Endothelial cell of umbilical vein (primary cell): ENCODE results near the gene CD1D. TPM values are rescaled to one million over a fixed set of nuclear protein-coding genes. Genes with fewer than 3 reads are reported as not detected.

Experiments used
- BruUV-seq: library from RNA; stranded (reverse); fragments of 400-500 nt; replicated peaks from 2 replicates; lab custom pipeline; 2021; lab: Mats Ljungman, UMichigan
- CTCF ChIA-PET: fragments of 300-600, 350-600 bp; sonication (Branson Sonifier 250); formaldehyde crosslinking; loops from one replicate; lab custom pipeline; 2021; ENCODE audit warnings: antibody characterized with exemption, inconsistent platforms; lab: Charles Lee
- POLR2A ChIA-PET: fragments of 300-600, 350-600 bp; sonication (Branson Sonifier 250); formaldehyde crosslinking; loops from one replicate; lab custom pipeline; 2021; ENCODE audit warnings: antibody characterized with exemption, inconsistent platforms; lab: Charles Lee
- DNase-seq: peaks from one replicate; pipeline ENCODE4 v3.0.0-alpha.2; 2011; ENCODE audit warnings: low read depth, low spot score
- FAIRE-seq: peaks from 2 replicates; lab custom pipeline; 2011; peaks lifted over from hg19 to GRCh38; lab: Jason Lieb, UNC
- H2AFZ ChIP-seq: 2 replicates; pipeline ENCODE4 v1.6.0; 2012; ENCODE audit warnings: low read depth, low read length, control low read depth, inconsistent platforms
- H3K27ac ChIP-seq: 2 replicates; pipeline ENCODE4 v1.5.1; 2011; ENCODE audit warnings: low read depth, mild to moderate bottlenecking, control low read depth, low read length, moderate library complexity; ENCODE audit not compliant: insufficient read depth
- H3K27me3 ChIP-seq, 2 experiments: 2 replicates each; pipeline versions ENCODE4 v1.6.0 to v1.6.1; 2011; ENCODE audit warnings: low read length in 2 of 2, mixed read lengths in 1 of 2; ENCODE audit not compliant: control insufficient read depth in 2 of 2, insufficient read depth in 2 of 2
- H3K36me3 ChIP-seq, 2 experiments: 2 replicates in 1 of 2; 3 replicates in 1 of 2; pipeline ENCODE4 v1.5.1; 2011; ENCODE audit warnings: low read length in 2 of 2, mild to moderate bottlenecking in 1 of 2, moderate library complexity in 1 of 2; ENCODE audit not compliant: control insufficient read depth in 2 of 2, insufficient read depth in 2 of 2; ENCODE audit errors: extremely low read depth in 1 of 2
- H3K4me1 ChIP-seq: 3 replicates; pipeline ENCODE4 v1.5.1; 2011; ENCODE audit warnings: mild to moderate bottlenecking, low read length; ENCODE audit not compliant: control insufficient read depth, insufficient read depth; ENCODE audit errors: extremely low read depth
- H3K4me2 ChIP-seq: 2 replicates; pipeline ENCODE4 v1.6.1; 2011; ENCODE audit warnings: low read length, control low read depth, mixed read lengths; ENCODE audit not compliant: insufficient read depth
- H3K4me3 ChIP-seq, 3 experiments: fragments of 200-600 bp in 1 of 3; sonication (generic), shearing (Covaris generic) in 1 of 3; replicated peaks in 1 of 3; 2 replicates each; pipeline ENCODE4 v1.5.1; 2011 to 2016; ENCODE audit warnings: control low read depth in 3 of 3, low read length in 3 of 3, mild to moderate bottlenecking in 2 of 3, inconsistent platforms in 1 of 3, low read depth in 1 of 3, moderate library complexity in 1 of 3; ENCODE audit not compliant: insufficient read depth in 1 of 3
- H3K79me2 ChIP-seq: 2 replicates; pipeline ENCODE4 v1.6.0; 2012; ENCODE audit warnings: low read length, inconsistent platforms; ENCODE audit not compliant: control insufficient read depth, insufficient read depth
- H3K9ac ChIP-seq: replicated peaks from 2 replicates; pipeline ENCODE3; 2011; ENCODE audit warnings: low read length, control low read depth; ENCODE audit not compliant: insufficient read depth; ENCODE audit errors: extremely low read depth
- H3K9me1 ChIP-seq: replicated peaks from 3 replicates; pipeline ENCODE4 v1.6.0; 2011; ENCODE audit warnings: mild to moderate bottlenecking, low read length; ENCODE audit not compliant: control insufficient read depth, insufficient read depth; ENCODE audit errors: extremely low read depth
- H3K9me3 ChIP-seq: replicated peaks from 2 replicates; pipeline ENCODE4 v1.5.1; 2012; ENCODE audit warnings: low read length, inconsistent platforms; ENCODE audit not compliant: control insufficient read depth, insufficient read depth
- H4K20me1 ChIP-seq: replicated peaks from 2 replicates; pipeline ENCODE3; 2011; ENCODE audit warnings: mild to moderate bottlenecking, low read length; ENCODE audit not compliant: control insufficient read depth, insufficient read depth; ENCODE audit errors: extremely low read depth
- EZH2 ChIP-seq: IDR thresholded peaks from 2 replicates; pipeline ENCODE4 v1.6.1; 2012; ENCODE audit warnings: borderline replicate concordance, low read depth, mild to moderate bottlenecking, moderate library complexity, low read length, inconsistent platforms; ENCODE audit not compliant: severe bottlenecking
- FOS ChIP-seq: IDR thresholded peaks from 2 replicates; pipeline ENCODE4 v1.6.1; 2011; ENCODE audit warnings: mild to moderate bottlenecking, low read length, moderate library complexity, borderline replicate concordance; ENCODE audit not compliant: insufficient read depth
- GATA2 ChIP-seq: IDR thresholded peaks from 2 replicates; pipeline ENCODE4 v1.7.0; 2011; ENCODE audit warnings: low read depth, mild to moderate bottlenecking, moderate library complexity, mixed read lengths, low read length; ENCODE audit not compliant: insufficient read length, insufficient read depth
- JUN ChIP-seq: IDR thresholded peaks from 2 replicates; pipeline ENCODE4 v1.6.1; 2011; ENCODE audit warnings: borderline replicate concordance, low read depth; ENCODE audit not compliant: insufficient read length, insufficient read depth
- MAX ChIP-seq: IDR thresholded peaks from 2 replicates; pipeline ENCODE4 v1.6.1; 2011; ENCODE audit not compliant: insufficient read depth, insufficient read length
- MYC ChIP-seq: IDR thresholded peaks from one replicate; pipeline ENCODE4 v1.6.1; 2011; ENCODE audit warnings: mild to moderate bottlenecking, low read depth, low read length
- POLR2A ChIP-seq: IDR thresholded peaks from 2 replicates; pipeline ENCODE4 v1.6.1; 2012; ENCODE audit warnings: low read depth, mild to moderate bottlenecking, control low read depth, low read length
- POLR2AphosphoS5 ChIP-seq: IDR thresholded peaks from 2 replicates; pipeline ENCODE4 v1.6.1; 2012; ENCODE audit warnings: low read depth, mild to moderate bottlenecking, control low read depth, low read length, moderate library complexity; ENCODE audit not compliant: insufficient read depth
- dilution Hi-C: fragments of 300-500 bp; cut with MboI; formaldehyde crosslinking; loops from one replicate; pipeline ENCODE4 v1.15.0; 2019; ENCODE audit warnings: low sequenced_read_pairs; ENCODE audit not compliant: extremely low pct_ligation_motif_present
- intact Hi-C: fragments of 100-400 bp; cut with micrococcal nuclease; formaldehyde crosslinking; loops from one replicate; pipeline ENCODE4 v1.10.0; 2022
- polyA plus RNA-seq, 4 experiments: library from polyadenylated mRNA; depleted of rRNA in 3 of 4; stranded (reverse) in 3 of 4; unstranded in 1 of 4; fragments of >200 nt; gene quantifications; 2 replicates each; pipeline versions ENCODE4 v1.2.1 to v1.2.3, GENCODE V29; 2011 to 2012; ENCODE audit warnings: missing spikeins in 1 of 4
- total RNA-seq: library from RNA; stranded (reverse); gene quantifications from 2 replicates; pipeline ENCODE4 v1.2.3, GENCODE V29; 2021
- TF ChIP-seq, protein P1 (sequence below), 2 donors: IDR thresholded peaks; 1 replicate in 1 of 2; 2 replicates in 1 of 2; pipeline ENCODE4 v1.5.1; 2011; ENCODE audit warnings: low read length in 2 of 2, mild to moderate bottlenecking in 2 of 2, moderate library complexity in 2 of 2, control low read depth in 1 of 2, inconsistent platforms in 1 of 2, low read depth in 1 of 2; ENCODE audit not compliant: insufficient read depth in 1 of 2; ENCODE audit errors: extremely low read depth in 1 of 2

CD1D gene
- total and polyA plus RNA-seq, 2 donors (not counting 3 experiments of a cell fraction or from before 2014, with no cell fraction given) = not detected

DNA sequence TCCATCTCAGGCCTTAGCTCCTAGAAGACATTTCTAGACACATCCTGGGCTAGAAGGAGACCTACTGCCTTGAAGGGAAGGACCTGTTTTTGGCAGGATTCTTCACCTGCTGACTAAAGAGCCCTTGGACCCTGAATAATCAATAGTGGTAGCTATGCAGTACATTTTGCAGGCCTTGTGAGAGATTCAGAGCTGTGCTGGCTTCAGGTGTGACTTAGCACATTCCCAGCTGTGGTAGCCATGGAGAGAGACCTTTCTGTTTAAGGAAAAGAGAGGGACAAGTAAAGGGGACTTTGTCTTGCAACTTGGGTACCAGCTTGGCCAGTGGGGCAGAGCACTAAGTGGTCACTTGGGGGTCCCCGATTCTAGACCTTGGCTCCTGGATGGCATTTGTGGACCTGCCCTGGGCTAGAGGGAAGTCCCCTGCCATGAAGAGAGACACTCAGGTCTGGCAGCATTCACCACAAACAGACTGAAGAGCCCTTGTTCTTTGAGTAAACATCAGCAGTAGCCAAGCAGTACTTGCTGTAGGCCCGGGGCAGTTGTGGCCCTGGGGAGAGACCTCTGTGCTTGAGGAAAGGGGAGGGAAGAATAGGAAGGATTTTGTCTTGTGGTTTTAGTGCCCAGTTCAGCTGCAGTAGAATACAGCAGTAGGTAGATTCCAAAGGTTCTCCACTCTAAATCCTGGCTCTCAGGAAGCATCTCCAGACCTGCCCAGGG lies 47.4 kb downstream of the CD1D start:
- H3K9me1 ChIP-seq = no peaks in the 10 kb centered on the region
- intact Hi-C loops = no loop called here
- H3K4me1 ChIP-seq = no peaks in the 10 kb centered on the region
- H3K9ac ChIP-seq = no peak overlapping the region
- no peaks in the 10 kb centered on the region for H4K20me1 ChIP-seq
- CTCF ChIA-PET = no interaction called here
- no peak overlapping the region for H2AFZ ChIP-seq
- H3K4me3 ChIP-seq = no peak overlapping the region
- no peaks in the 10 kb centered on the region for H3K9me3 ChIP-seq
- POLR2A ChIA-PET = no interaction called here
- no TSS peak for BruUV-seq
- dilution Hi-C loops = no loop called here
- no peak overlapping the region for H3K27ac ChIP-seq
- H3K27me3 ChIP-seq = no peaks in the 10 kb centered on the region
- no peak overlapping the region for H3K4me2 ChIP-seq
- FAIRE-seq (no peak), DNase-seq (no peak)
- no peaks in the 10 kb centered on the region for H3K79me2 ChIP-seq
- TF ChIP-seq FOS (no peak), POLR2A (no peak), JUN (no peak), MAX (no peak), POLR2AphosphoS5 (no peak), MYC (no peak), EZH2 (no peak), GATA2 (no peak)
- TF ChIP-seq, protein P1, sequence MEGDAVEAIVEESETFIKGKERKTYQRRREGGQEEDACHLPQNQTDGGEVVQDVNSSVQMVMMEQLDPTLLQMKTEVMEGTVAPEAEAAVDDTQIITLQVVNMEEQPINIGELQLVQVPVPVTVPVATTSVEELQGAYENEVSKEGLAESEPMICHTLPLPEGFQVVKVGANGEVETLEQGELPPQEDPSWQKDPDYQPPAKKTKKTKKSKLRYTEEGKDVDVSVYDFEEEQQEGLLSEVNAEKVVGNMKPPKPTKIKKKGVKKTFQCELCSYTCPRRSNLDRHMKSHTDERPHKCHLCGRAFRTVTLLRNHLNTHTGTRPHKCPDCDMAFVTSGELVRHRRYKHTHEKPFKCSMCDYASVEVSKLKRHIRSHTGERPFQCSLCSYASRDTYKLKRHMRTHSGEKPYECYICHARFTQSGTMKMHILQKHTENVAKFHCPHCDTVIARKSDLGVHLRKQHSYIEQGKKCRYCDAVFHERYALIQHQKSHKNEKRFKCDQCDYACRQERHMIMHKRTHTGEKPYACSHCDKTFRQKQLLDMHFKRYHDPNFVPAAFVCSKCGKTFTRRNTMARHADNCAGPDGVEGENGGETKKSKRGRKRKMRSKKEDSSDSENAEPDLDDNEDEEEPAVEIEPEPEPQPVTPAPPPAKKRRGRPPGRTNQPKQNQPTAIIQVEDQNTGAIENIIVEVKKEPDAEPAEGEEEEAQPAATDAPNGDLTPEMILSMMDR (IDR thresholded peaks at IDR 0.05; ENCODE audit: extremely low read depth in 1 of 2, insufficient read depth in 1 of 2, low read depth in 1 of 2, low read length in 2 of 2) = no peak
- H3K36me3 ChIP-seq = no peaks in the 10 kb centered on the region

Other genes with a start within 250 kb of the CD1D start
- 53.6 and 57.6 TPM in 2 replicates for gene KIRREL1, start 187.2 kb upstream of the CD1D start, total RNA-seq
- 30.7 and 35.6 TPM in 2 replicates for gene KIRREL1, start 187.2 kb upstream of the CD1D start, polyA plus RNA-seq
- gene CD1A, start 73.5 kb downstream of the CD1D start, total RNA-seq = not detected in 2 replicates
- not detected in 2 replicates for gene CD1A, start 73.5 kb downstream of the CD1D start, polyA plus RNA-seq
- gene CD1C, start 109.0 kb downstream of the CD1D start, total RNA-seq = not detected in 2 replicates
- not detected in 2 replicates for gene CD1C, start 109.0 kb downstream of the CD1D start, polyA plus RNA-seq
- gene CD1B, start 150.6 kb downstream of the CD1D start, total RNA-seq = not detected in 2 replicates
- gene CD1B, start 150.6 kb downstream of the CD1D start, polyA plus RNA-seq = not detected in 2 replicates
- gene CD1E, start 173.0 kb downstream of the CD1D start, total RNA-seq = not detected in 2 replicates
- gene CD1E, start 173.0 kb downstream of the CD1D start, polyA plus RNA-seq = not detected in 2 replicates
- gene OR10T2, start 218.6 kb downstream of the CD1D start, total RNA-seq = not detected in 2 replicates
- gene OR10T2, start 218.6 kb downstream of the CD1D start, polyA plus RNA-seq = not detected in 2 replicates
- not detected in 2 replicates for gene OR10K2, start 245.3 kb downstream of the CD1D start, total RNA-seq
- not detected in 2 replicates for gene OR10K2, start 245.3 kb downstream of the CD1D start, polyA plus RNA-seq